Parathyroid adenoma (tissue), 2 donors: Measurements from ENCODE around the gene HDAC4.

Experiments
- H2AFZ ChIP-seq: fragments of 300-600 bp; sonication (generic); one replicate; pipeline ENCODE4 v1.7.0; 2017; ENCODE audit warnings: antibody characterized with exemption, mild to moderate bottlenecking
- H3K27ac ChIP-seq: fragments of 300-600 bp; sonication (generic); one replicate; pipeline ENCODE4 v1.7.0; 2017
- H3K27me3 ChIP-seq: fragments of 300-600 bp; sonication (generic); one replicate; pipeline ENCODE4 v1.7.0; 2017; ENCODE audit warnings: low read length; ENCODE audit not compliant: control insufficient read depth, insufficient read depth
- H3K36me3 ChIP-seq: fragments of 300-600 bp; sonication (generic); one replicate; pipeline ENCODE4 v1.7.0; 2017; ENCODE audit warnings: low read length; ENCODE audit not compliant: control insufficient read depth, insufficient read depth
- H3K4me1 ChIP-seq: fragments of 300-600 bp; sonication (generic); one replicate; pipeline ENCODE4 v1.7.0; 2017; ENCODE audit warnings: control low read depth
- H3K4me2 ChIP-seq: fragments of 300-600 bp; sonication (generic); one replicate; pipeline ENCODE4 v1.7.0; 2017; ENCODE audit warnings: low read length
- H3K4me3 ChIP-seq: fragments of 300-600 bp; sonication (generic); one replicate; pipeline ENCODE4 v1.7.0; 2017; ENCODE audit warnings: low read depth, low read length
- H3K79me2 ChIP-seq: fragments of 300-600 bp; sonication (generic); one replicate; pipeline ENCODE4 v1.7.0; 2017; ENCODE audit warnings: control low read depth
- H3K9ac ChIP-seq: fragments of 300-600 bp; sonication (generic); one replicate; pipeline ENCODE4 v1.7.0; 2017; ENCODE audit warnings: mild to moderate bottlenecking
- H3K9me3 ChIP-seq: fragments of 300-600 bp; sonication (generic); one replicate; pipeline ENCODE4 v1.7.0; 2017; ENCODE audit warnings: low read length; ENCODE audit not compliant: control insufficient read depth
- TF ChIP-seq, protein P1 (sequence below): fragments of 300-600 bp; sonication (generic); IDR thresholded peaks from one replicate; pipeline ENCODE4 v1.7.0; 2017; ENCODE audit warnings: antibody characterized with exemption, mild to moderate bottlenecking
- donor health status: primary hyperparathyroidism.

Gene HDAC4

DNA sequence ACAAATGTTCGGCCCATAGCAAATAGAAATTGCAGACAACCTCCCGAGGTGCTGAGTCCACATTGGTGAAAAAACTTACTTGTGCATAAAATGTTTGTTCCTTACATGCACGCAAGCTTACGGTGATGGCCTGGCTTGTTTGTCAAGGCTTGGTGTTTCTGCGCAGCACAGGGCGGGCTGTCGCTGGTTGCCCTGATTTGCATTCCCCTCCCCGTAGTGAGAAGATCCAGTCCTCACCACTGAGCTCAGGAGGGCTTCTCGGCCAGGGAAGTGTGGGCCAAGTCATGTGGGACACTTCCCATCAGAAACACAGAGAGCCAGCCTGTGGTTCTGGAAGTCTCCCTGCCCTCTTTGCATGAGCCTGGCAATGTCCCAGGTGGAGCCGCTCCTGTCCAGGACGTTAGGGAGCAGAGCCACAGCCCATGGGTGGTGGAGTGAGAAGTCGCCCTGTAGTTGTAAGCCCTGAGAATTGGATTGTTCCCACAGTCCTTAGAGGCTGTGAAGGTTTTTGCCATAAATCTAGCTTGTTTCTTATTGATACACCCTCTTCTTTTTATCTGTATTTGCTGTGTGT lies 400.2 kb downstream of the HDAC4 start:
- TF ChIP-seq, protein P1, sequence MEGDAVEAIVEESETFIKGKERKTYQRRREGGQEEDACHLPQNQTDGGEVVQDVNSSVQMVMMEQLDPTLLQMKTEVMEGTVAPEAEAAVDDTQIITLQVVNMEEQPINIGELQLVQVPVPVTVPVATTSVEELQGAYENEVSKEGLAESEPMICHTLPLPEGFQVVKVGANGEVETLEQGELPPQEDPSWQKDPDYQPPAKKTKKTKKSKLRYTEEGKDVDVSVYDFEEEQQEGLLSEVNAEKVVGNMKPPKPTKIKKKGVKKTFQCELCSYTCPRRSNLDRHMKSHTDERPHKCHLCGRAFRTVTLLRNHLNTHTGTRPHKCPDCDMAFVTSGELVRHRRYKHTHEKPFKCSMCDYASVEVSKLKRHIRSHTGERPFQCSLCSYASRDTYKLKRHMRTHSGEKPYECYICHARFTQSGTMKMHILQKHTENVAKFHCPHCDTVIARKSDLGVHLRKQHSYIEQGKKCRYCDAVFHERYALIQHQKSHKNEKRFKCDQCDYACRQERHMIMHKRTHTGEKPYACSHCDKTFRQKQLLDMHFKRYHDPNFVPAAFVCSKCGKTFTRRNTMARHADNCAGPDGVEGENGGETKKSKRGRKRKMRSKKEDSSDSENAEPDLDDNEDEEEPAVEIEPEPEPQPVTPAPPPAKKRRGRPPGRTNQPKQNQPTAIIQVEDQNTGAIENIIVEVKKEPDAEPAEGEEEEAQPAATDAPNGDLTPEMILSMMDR = no peak
- no peak overlapping the region for H3K9ac ChIP-seq

DNA sequence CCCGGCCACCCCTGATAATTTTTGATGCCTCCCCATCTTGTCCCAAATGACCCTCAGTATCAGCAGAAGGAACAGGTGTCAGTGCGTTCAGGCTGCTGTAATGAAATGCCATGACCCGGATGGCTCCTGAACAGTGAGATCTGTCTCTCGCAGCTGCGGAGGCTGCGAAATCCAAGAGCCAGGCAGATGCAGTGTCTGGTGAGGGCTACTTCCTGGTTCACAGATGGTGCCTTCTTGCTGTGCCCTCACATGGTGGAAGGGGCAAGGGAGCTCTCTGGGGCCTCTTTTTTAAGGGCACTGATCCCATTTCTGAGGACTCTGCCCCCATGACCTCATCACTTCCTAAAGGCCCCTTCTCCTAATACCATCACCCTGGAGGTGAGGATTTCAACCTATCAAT lies 400.7 kb downstream of the HDAC4 start:
- H3K9ac ChIP-seq = no peak overlapping the region
- no peaks in the 10 kb centered on the region for H3K36me3 ChIP-seq
- no peaks in the 10 kb centered on the region for H3K27me3 ChIP-seq
- H3K4me2 ChIP-seq = no peak overlapping the region
- H3K4me1 ChIP-seq = no peaks in the 10 kb centered on the region
- H3K4me3 ChIP-seq = no peak overlapping the region
- TF ChIP-seq, protein P1 = no peak
- no peak overlapping the region for H3K27ac ChIP-seq
- no peaks in the 10 kb centered on the region for H3K79me2 ChIP-seq
- H2AFZ ChIP-seq = no peak overlapping the region
- H3K9me3 ChIP-seq = no peaks in the 10 kb centered on the region

More for the DNA sequence above, 400.2 kb downstream of the HDAC4 start:
- Histone ChIP-seq H3K36me3 (no peaks in the 10 kb centered on the region), H3K27me3 (no peaks in the 10 kb centered on the region), H2AFZ (no peak overlapping the region), H3K4me3 (no peak overlapping the region), H3K79me2 (no peaks in the 10 kb centered on the region), H3K27ac (no peak overlapping the region), H3K4me2 (no peak overlapping the region), H3K4me1 (no peaks in the 10 kb centered on the region), H3K9me3 (no peaks in the 10 kb centered on the region)

DNA sequence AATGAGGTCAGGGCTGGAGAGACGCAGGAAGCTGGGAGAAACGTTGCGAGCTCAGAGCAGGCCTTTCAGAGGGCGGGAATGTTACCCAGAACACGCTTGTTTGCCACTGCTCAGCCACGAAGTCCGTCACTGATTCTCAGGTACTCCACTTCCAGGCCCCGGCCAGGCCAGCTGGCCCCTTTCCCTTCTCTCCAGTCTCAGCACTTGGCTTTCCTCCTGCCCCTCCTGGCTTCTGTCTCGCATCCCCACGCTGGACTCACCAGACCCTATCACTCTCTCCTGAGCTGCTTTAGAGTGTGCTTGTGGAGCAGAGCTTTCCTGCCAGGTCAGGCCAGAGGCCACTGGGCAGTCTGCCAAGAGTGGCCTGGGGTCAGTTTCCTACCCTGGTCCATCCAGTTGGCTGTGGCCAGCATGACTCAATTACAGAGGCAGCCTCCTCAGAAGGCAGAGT lies 401.5 kb downstream of the HDAC4 start:
- no peaks in the 10 kb centered on the region for H3K36me3 ChIP-seq
- H3K4me3 ChIP-seq = no peak overlapping the region
- TF ChIP-seq, protein P1 = no peak
- H3K27me3 ChIP-seq = no peaks in the 10 kb centered on the region
- no peak overlapping the region for H3K4me2 ChIP-seq
- no peaks in the 10 kb centered on the region for H3K9me3 ChIP-seq
- H3K9ac ChIP-seq = no peak overlapping the region
- H3K27ac ChIP-seq = no peak overlapping the region
- H3K79me2 ChIP-seq = no peaks in the 10 kb centered on the region
- H2AFZ ChIP-seq = no peak overlapping the region
- H3K4me1 ChIP-seq = no peaks in the 10 kb centered on the region

DNA sequence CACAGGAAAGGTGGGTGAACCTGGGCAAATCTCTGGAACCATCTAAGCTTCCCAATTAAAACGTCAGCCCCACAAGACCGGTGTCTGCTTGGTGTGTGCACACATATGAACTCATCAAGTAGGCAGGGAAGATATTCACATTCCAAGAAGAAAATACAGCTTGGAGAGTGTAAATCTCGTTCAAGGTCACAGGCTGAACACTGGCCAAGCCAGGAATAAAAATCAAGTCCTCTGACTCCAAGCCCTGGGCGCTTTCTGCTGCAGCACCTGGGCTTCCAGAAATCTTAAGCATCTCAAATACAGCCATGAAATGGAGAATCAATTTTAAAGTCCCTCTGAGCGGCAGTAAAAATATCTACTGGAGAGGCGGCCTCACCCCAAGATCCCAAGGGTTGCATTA lies 402.0 kb downstream of the HDAC4 start:
- no peaks in the 10 kb centered on the region for H3K9me3 ChIP-seq
- no peaks in the 10 kb centered on the region for H3K27me3 ChIP-seq
- H2AFZ ChIP-seq = no peak overlapping the region
- no peaks in the 10 kb centered on the region for H3K4me1 ChIP-seq
- no peak overlapping the region for H3K27ac ChIP-seq
- TF ChIP-seq, protein P1 = no peak
- H3K9ac ChIP-seq = no peak overlapping the region
- H3K79me2 ChIP-seq = no peaks in the 10 kb centered on the region
- H3K4me3 ChIP-seq = no peak overlapping the region
- H3K4me2 ChIP-seq = no peak overlapping the region
- H3K36me3 ChIP-seq = no peaks in the 10 kb centered on the region
